Endothelial cell of umbilical vein (primary cell): ENCODE measurements around the gene TPM1.

Experiments used
- EZH2 ChIP-seq: IDR thresholded peaks from 2 replicates; pipeline ENCODE4 v1.6.1; 2012; ENCODE audit warnings: borderline replicate concordance, low read depth, mild to moderate bottlenecking, moderate library complexity, low read length, inconsistent platforms; ENCODE audit not compliant: severe bottlenecking
- JUN ChIP-seq: IDR thresholded peaks from 2 replicates; pipeline ENCODE4 v1.6.1; 2011; ENCODE audit warnings: borderline replicate concordance, low read depth; ENCODE audit not compliant: insufficient read length, insufficient read depth
- POLR2A ChIP-seq: IDR thresholded peaks from 2 replicates; pipeline ENCODE4 v1.6.1; 2012; ENCODE audit warnings: low read depth, mild to moderate bottlenecking, control low read depth, low read length
- POLR2AphosphoS5 ChIP-seq: IDR thresholded peaks from 2 replicates; pipeline ENCODE4 v1.6.1; 2012; ENCODE audit warnings: low read depth, mild to moderate bottlenecking, control low read depth, low read length, moderate library complexity; ENCODE audit not compliant: insufficient read depth
- TF ChIP-seq, protein P1 (sequence below), 2 donors: IDR thresholded peaks; 1 replicate in 1 of 2; 2 replicates in 1 of 2; pipeline ENCODE4 v1.5.1; 2011; ENCODE audit warnings: low read length in 2 of 2, mild to moderate bottlenecking in 2 of 2, moderate library complexity in 2 of 2, control low read depth in 1 of 2, inconsistent platforms in 1 of 2, low read depth in 1 of 2; ENCODE audit not compliant: insufficient read depth in 1 of 2; ENCODE audit errors: extremely low read depth in 1 of 2
- TF ChIP-seq, protein P2 (sequence below): IDR thresholded peaks from 2 replicates; pipeline ENCODE4 v1.6.1; 2011; ENCODE audit not compliant: insufficient read depth, insufficient read length

DNA sequence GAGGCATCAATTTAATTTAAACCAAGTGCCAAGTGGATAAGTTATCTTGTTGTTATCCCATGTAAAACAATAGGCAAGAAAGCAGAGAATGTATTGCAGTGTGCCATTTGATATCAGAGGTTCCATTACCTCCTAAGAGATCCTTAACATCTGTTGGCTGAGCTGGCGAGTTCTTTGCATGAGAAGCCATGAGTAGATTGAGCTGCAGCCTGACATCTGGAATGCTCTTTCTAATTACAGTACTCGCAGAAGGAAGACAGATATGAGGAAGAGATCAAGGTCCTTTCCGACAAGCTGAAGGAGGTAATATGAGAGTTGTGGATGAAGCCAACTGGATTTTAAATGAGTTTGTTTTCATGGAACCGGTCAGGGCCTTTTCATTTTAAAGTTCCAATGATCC is 19.4 kb downstream of the TPM1 start:
- peak; percentile 12 for TF ChIP-seq POLR2AphosphoS5
- TF ChIP-seq EZH2: no peak
- TF ChIP-seq JUN: no peak
- TF ChIP-seq, protein P1, sequence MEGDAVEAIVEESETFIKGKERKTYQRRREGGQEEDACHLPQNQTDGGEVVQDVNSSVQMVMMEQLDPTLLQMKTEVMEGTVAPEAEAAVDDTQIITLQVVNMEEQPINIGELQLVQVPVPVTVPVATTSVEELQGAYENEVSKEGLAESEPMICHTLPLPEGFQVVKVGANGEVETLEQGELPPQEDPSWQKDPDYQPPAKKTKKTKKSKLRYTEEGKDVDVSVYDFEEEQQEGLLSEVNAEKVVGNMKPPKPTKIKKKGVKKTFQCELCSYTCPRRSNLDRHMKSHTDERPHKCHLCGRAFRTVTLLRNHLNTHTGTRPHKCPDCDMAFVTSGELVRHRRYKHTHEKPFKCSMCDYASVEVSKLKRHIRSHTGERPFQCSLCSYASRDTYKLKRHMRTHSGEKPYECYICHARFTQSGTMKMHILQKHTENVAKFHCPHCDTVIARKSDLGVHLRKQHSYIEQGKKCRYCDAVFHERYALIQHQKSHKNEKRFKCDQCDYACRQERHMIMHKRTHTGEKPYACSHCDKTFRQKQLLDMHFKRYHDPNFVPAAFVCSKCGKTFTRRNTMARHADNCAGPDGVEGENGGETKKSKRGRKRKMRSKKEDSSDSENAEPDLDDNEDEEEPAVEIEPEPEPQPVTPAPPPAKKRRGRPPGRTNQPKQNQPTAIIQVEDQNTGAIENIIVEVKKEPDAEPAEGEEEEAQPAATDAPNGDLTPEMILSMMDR (IDR thresholded peaks at IDR 0.05; ENCODE audit: extremely low read depth in 1 of 2, insufficient read depth in 1 of 2, low read depth in 1 of 2, low read length in 2 of 2): no peak
- TF ChIP-seq POLR2A: no peak
- TF ChIP-seq, protein P2, sequence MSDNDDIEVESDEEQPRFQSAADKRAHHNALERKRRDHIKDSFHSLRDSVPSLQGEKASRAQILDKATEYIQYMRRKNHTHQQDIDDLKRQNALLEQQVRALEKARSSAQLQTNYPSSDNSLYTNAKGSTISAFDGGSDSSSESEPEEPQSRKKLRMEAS: no peak
